Osteocyte (in vitro differentiated cells): ENCODE measurements around the gene TWSG1. TPM values are rescaled to one million over a fixed set of nuclear protein-coding genes. Genes with fewer than 3 reads are reported as not detected.

Experiments used
- DNase-seq: peaks from one replicate; pipeline ENCODE4 v3.0.0; 2021; ENCODE audit warnings: mixed read lengths; ENCODE audit not compliant: unreplicated experiment; ENCODE audit errors: extremely low spot score
- H3K27ac Mint-ChIP-seq: one replicate; pipeline ENCODE4 v1.8.0; 2021; ENCODE audit warnings: mild to moderate bottlenecking, mixed read lengths; ENCODE audit not compliant: unreplicated experiment
- H3K27me3 Mint-ChIP-seq: one replicate; pipeline ENCODE4 v1.8.0; 2021; ENCODE audit warnings: mixed read lengths; ENCODE audit not compliant: unreplicated experiment
- H3K36me3 Mint-ChIP-seq: one replicate; pipeline ENCODE4 v1.8.0; 2021; ENCODE audit warnings: mixed read lengths; ENCODE audit not compliant: unreplicated experiment
- H3K4me1 Mint-ChIP-seq: one replicate; pipeline ENCODE4 v1.8.0; 2021; ENCODE audit warnings: mixed read lengths; ENCODE audit not compliant: unreplicated experiment
- H3K4me3 Mint-ChIP-seq: one replicate; pipeline ENCODE4 v1.8.0; 2021; ENCODE audit warnings: mild to moderate bottlenecking, moderate library complexity, mixed read lengths; ENCODE audit not compliant: unreplicated experiment
- H3K9me3 Mint-ChIP-seq: one replicate; pipeline ENCODE4 v1.8.0; 2021; ENCODE audit warnings: mixed read lengths; ENCODE audit not compliant: unreplicated experiment
- CTCF ChIP-seq: fragments of 200-600 bp; sonication (generic); IDR thresholded peaks from 2 replicates; pipeline ENCODE4 v1.5.0; 2021; ENCODE audit warnings: antibody characterized with exemption, mild to moderate bottlenecking, moderate library complexity
- total RNA-seq: library from RNA; stranded (reverse); gene quantifications from 2 replicates; pipeline ENCODE4 v1.2.1, GENCODE V29; 2021

TWSG1 gene
- total RNA-seq, 1 donor from 2014 or later, result 69.8 TPM

- H3K27ac Mint-ChIP-seq, result peak overlapping the region; percentile 12
- H3K36me3 Mint-ChIP-seq, result no peaks in the 10 kb centered on the region
- peak; percentile 36 for DNase-seq
- H3K9me3 Mint-ChIP-seq, result no peaks in the 10 kb centered on the region
- peaks cover 39% of the 10 kb centered on the region for H3K4me1 Mint-ChIP-seq
- TF ChIP-seq CTCF, result no peak
- H3K4me3 Mint-ChIP-seq, result no peak overlapping the region
- H3K27me3 Mint-ChIP-seq, result peaks cover 3% of the 10 kb centered on the region
Observed at GRCh38 chr18:9413576-9413975, 79.0 kb downstream of the TWSG1 start.

DNA sequence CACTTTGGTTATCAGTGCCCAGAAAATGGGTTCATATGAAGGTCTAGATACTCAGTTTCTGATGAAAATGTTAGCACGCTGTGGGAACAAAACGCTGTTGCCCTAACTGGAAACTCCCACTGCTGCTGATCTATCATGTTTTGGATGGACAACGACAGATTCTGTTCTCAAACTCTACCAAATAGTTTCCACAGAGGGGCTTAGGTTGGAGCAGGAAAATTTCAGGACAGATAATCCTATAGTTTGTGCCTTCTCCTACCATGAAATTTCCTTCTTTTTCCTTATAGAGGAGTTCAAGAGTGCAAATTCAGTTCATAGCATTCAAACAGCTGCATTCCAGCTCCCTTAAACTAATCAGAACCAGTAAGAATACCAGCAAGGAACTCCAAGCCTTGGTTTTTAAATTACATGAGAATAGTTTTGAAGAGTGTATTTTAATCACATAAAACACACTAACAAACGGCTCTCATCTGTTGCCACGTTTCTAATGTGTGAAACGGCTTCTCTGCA is 82.0 kb downstream of the TWSG1 start:
- DNase-seq, result no peak
- TF ChIP-seq CTCF, result no peak
- H3K9me3 Mint-ChIP-seq, result no peaks in the 10 kb centered on the region
- peak overlapping the region; percentile 82 for H3K27ac Mint-ChIP-seq
- no peak overlapping the region for H3K4me3 Mint-ChIP-seq
- H3K27me3 Mint-ChIP-seq, result no peaks in the 10 kb centered on the region
- peaks cover 44% of the 10 kb centered on the region for H3K4me1 Mint-ChIP-seq
- no peaks in the 10 kb centered on the region for H3K36me3 Mint-ChIP-seq

- peaks cover 42% of the 10 kb centered on the region for H3K4me1 Mint-ChIP-seq
Observed at GRCh38 chr18:9417073-9417851, 82.7 kb downstream of the TWSG1 start.

GRCh38 chr18:9418047-9418690 is 83.6 kb downstream of the TWSG1 start:
- no peaks in the 10 kb centered on the region for H3K36me3 Mint-ChIP-seq
- TF ChIP-seq CTCF, result no peak
- no peak overlapping the region for H3K4me3 Mint-ChIP-seq
- no peak overlapping the region for H3K27ac Mint-ChIP-seq
- no peaks in the 10 kb centered on the region for H3K27me3 Mint-ChIP-seq
- H3K9me3 Mint-ChIP-seq, result no peaks in the 10 kb centered on the region
- peaks cover 35% of the 10 kb centered on the region for H3K4me1 Mint-ChIP-seq
- DNase-seq, result peak; percentile 57

More at GRCh38 chr18:9417073-9417851, 82.7 kb downstream of the TWSG1 start:
- peak overlapping the region; percentile 82 for H3K27ac Mint-ChIP-seq
- H3K36me3 Mint-ChIP-seq, result no peaks in the 10 kb centered on the region
- peak; percentile 84 for DNase-seq
- H3K27me3 Mint-ChIP-seq, result no peaks in the 10 kb centered on the region
- peak overlapping the region; percentile 28 for H3K4me3 Mint-ChIP-seq
- H3K9me3 Mint-ChIP-seq, result no peaks in the 10 kb centered on the region
- no peak for TF ChIP-seq CTCF
